HCT116 (cell line): ENCODE data around the gene NIPAL4. TPM values are rescaled to one million over a fixed set of nuclear protein-coding genes. Genes with fewer than 3 reads are reported as not detected.

Source experiments
- ATAC-seq: fragments of 200-7000 bp; cut with Tn5 transposase; 2 replicates; pipeline ENCODE4 v1.9.1; 2020; ENCODE audit warnings: mild to moderate bottlenecking, moderate library complexity
- BruUV-seq: library from RNA; stranded (reverse); fragments of 400-500 nt; replicated peaks from 2 replicates; lab custom pipeline; 2021; lab: Mats Ljungman, UMichigan
- CTCF ChIA-PET: fragments of 300-600 bp; sonication (Branson Sonifier 250); formaldehyde crosslinking; loops from one replicate; lab custom pipeline; 2021; ENCODE audit warnings: antibody characterized with exemption; lab: Charles Lee
- POLR2A ChIA-PET: fragments of 300-600, 350-600 bp; sonication (Branson Sonifier 250); formaldehyde crosslinking; loops from one replicate; lab custom pipeline; 2021; ENCODE audit warnings: antibody characterized with exemption; lab: Charles Lee
- RAD21 ChIA-PET, 2 experiments: fragments of 300-600 bp; sonication (Branson Sonifier 250); formaldehyde crosslinking; loops; one replicate each; lab custom pipeline; 2023; ENCODE audit warnings: low total read pairs in 2 of 2; ENCODE audit not compliant: uncharacterized antibody in 2 of 2, unreplicated experiment in 2 of 2, low non-redundant PET in 1 of 2; lab: Charles Lee
- DNase-seq: peaks from one replicate; pipeline ENCODE4 v3.0.0-alpha.2; 2010; ENCODE audit warnings: low read depth, low spot score
- H2AFZ ChIP-seq: fragments of 200-600 bp; shearing (Covaris generic), sonication (generic); 2 replicates; pipeline ENCODE4 v1.6.1; 2017; ENCODE audit warnings: low read depth, mixed run types, mixed read lengths, antibody characterized with exemption, low read length; ENCODE audit not compliant: poor library complexity, severe bottlenecking
- H3K27ac ChIP-seq: 2 replicates; pipeline ENCODE4 v1.5.1; 2012; ENCODE audit warnings: low read depth, low read length
- H3K27me3 ChIP-seq: fragments of 200-600 bp; sonication (generic); 2 replicates; pipeline ENCODE4 v1.6.1; 2016; ENCODE audit warnings: mixed run types, low read length, mixed read lengths; ENCODE audit not compliant: insufficient read depth
- H3K36me3 ChIP-seq, 2 experiments: fragments of 200-500 bp in 1 of 2; fragments of 200-600 bp in 1 of 2; sonication (Bioruptor generic) in 1 of 2; sonication (generic) in 1 of 2; 2 replicates each; pipeline versions ENCODE4 v1.5.1 to v1.6.1; 2014 to 2016; ENCODE audit warnings: low read length in 2 of 2, inconsistent platforms in 1 of 2, mixed read lengths in 1 of 2, mixed run types in 1 of 2; ENCODE audit not compliant: insufficient read depth in 2 of 2, control insufficient read depth in 1 of 2
- H3K4me1 ChIP-seq, 2 experiments: fragments of 200-600 bp in 1 of 2; sonication (generic) in 1 of 2; 2 replicates each; pipeline versions ENCODE4 v1.5.1 to v1.6.1; 2012 to 2017; ENCODE audit warnings: low read length in 2 of 2, inconsistent platforms in 1 of 2, mild to moderate bottlenecking in 1 of 2, mixed read lengths in 1 of 2, mixed run types in 1 of 2, moderate library complexity in 1 of 2; ENCODE audit not compliant: insufficient read depth in 2 of 2, control insufficient read depth in 1 of 2
- H3K4me2 ChIP-seq: fragments of 200-600 bp; sonication (generic); 2 replicates; pipeline ENCODE4 v1.6.1; 2017; ENCODE audit warnings: mixed run types, low read length, mixed read lengths
- H3K4me3 ChIP-seq, 2 experiments: fragments of 200-600 bp in 1 of 2; sonication (generic) in 1 of 2; replicated peaks in 1 of 2; 2 replicates each; pipeline ENCODE4 v1.5.1; 2011 to 2016; ENCODE audit warnings: low read length in 2 of 2, control low read depth in 1 of 2, low read depth in 1 of 2, mild to moderate bottlenecking in 1 of 2, mixed read lengths in 1 of 2, mixed run types in 1 of 2
- H3K79me2 ChIP-seq: fragments of 200-600 bp; sonication (generic); 2 replicates; pipeline ENCODE4 v1.6.1; 2017; ENCODE audit warnings: mild to moderate bottlenecking, mixed run types, low read length, moderate library complexity, mixed read lengths; ENCODE audit not compliant: insufficient read depth
- H3K9ac ChIP-seq: fragments of 200-600 bp; sonication (generic); 2 replicates; pipeline ENCODE4 v1.6.1; 2016; ENCODE audit warnings: low read length, mixed read lengths
- H3K9me2 ChIP-seq: fragments of 200-600 bp; sonication (generic), shearing (Covaris generic); 2 replicates; pipeline ENCODE4 v1.6.1; 2017; ENCODE audit warnings: mixed run types, mild to moderate bottlenecking, moderate library complexity; ENCODE audit not compliant: insufficient read depth
- H3K9me3 ChIP-seq, 2 experiments: fragments of 200-500 bp in 1 of 2; fragments of 200-600 bp in 1 of 2; sonication (Bioruptor generic) in 1 of 2; sonication (generic) in 1 of 2; 2 replicates each; pipeline ENCODE4 v1.6.1; 2014 to 2017; ENCODE audit warnings: low read length in 2 of 2, mixed read lengths in 2 of 2, inconsistent platforms in 1 of 2, low read depth in 1 of 2, mild to moderate bottlenecking in 1 of 2, mixed run types in 1 of 2, moderate library complexity in 1 of 2; ENCODE audit not compliant: control insufficient read depth in 1 of 2, insufficient read depth in 1 of 2
- H4K20me1 ChIP-seq: fragments of 200-600 bp; sonication (generic), shearing (Covaris generic); 2 replicates; pipeline ENCODE4 v1.6.1; 2017; ENCODE audit warnings: mixed run types, mild to moderate bottlenecking, moderate library complexity; ENCODE audit not compliant: insufficient read depth
- ELF1 ChIP-seq: IDR thresholded peaks from 2 replicates; pipeline ENCODE4 v1.6.1; 2012; ENCODE audit warnings: low read depth, borderline replicate concordance
- JUND ChIP-seq: IDR thresholded peaks from 2 replicates; pipeline ENCODE4 v1.6.1; 2012
- SIN3A ChIP-seq: IDR thresholded peaks from 2 replicates; pipeline ENCODE4 v1.6.1; 2012; ENCODE audit warnings: low read depth
- SP1 ChIP-seq: IDR thresholded peaks from 2 replicates; pipeline ENCODE4 v1.6.1; 2012; ENCODE audit warnings: low read depth
- ZFX ChIP-seq: fragments of 450-650 bp; IDR thresholded peaks from 2 replicates; pipeline ENCODE4 v1.6.1; 2017
- intact Hi-C: fragments of 100-400 bp; cut with micrococcal nuclease; formaldehyde crosslinking; loops from 2 replicates; pipeline ENCODE4 v1.10.0; 2022
- total RNA-seq: library from RNA; stranded (reverse); gene quantifications from one replicate; pipeline ENCODE4 v1.2.1, GENCODE V29; 2021; ENCODE audit not compliant: unreplicated experiment

Gene NIPAL4
- total RNA-seq, 1 experiment from 2014 or later: 0.12 TPM

GRCh38 chr5:157516006-157516405 lies 56.0 kb downstream of the NIPAL4 start:
- Histone ChIP-seq H3K4me3 (no peak overlapping the region), H3K4me1 (peaks cover 12 to 54% of the 10 kb centered on the region in 2 experiments), H3K79me2 (no peaks in the 10 kb centered on the region; the same call in 1 of the 2 replicates), H3K36me3 (peaks cover 3 to 12% of the 10 kb centered on the region in 2 experiments; a peak in 3 of 4 replicates), H3K4me2 (0 out of 2 replicates have a peak overlapping the region, but pooled peaks have one; percentile 37), H3K9me3 (no peaks in the 10 kb centered on the region), H2AFZ (no peak overlapping the region), H3K27ac (no peak overlapping the region), H4K20me1 (no peaks in the 10 kb centered on the region), H3K9me2 (no peaks in the 10 kb centered on the region), H3K27me3 (no peaks in the 10 kb centered on the region), H3K9ac (0 out of 2 replicates have a peak overlapping the region, but pooled peaks have one; percentile 20)
- ATAC-seq (no peak), DNase-seq (no peak)
- no TSS peak for BruUV-seq
- intact Hi-C loops: no loop called here
- ChIA-PET POLR2A (interaction anchor here (0.8 kb wide), 1 partner anchor 216 kb away, joined by 3 read pairs; the partner anchor contains the start of gene THG1L), CTCF (no interaction called here), RAD21 (no interaction called here)
- no peak for TF ChIP-seq SIN3A
- peak; percentile 39 for TF ChIP-seq JUND

GRCh38 chr5:157516626-157517325 lies 56.8 kb downstream of the NIPAL4 start:
- no peaks in the 10 kb centered on the region for H3K27me3 ChIP-seq
- DNase-seq (no peak), ATAC-seq (peak; percentile 58; the same call in 1 of the 2 replicates)
- intact Hi-C loops: no loop called here
- BruUV-seq: no TSS peak
- peak overlapping the region; percentile 23; the same call in 1 of the 2 replicates for H3K9ac ChIP-seq
- H3K4me1 ChIP-seq: peaks cover 10 to 46% of the 10 kb centered on the region in 2 experiments
- no peak overlapping the region for H3K27ac ChIP-seq
- no peaks in the 10 kb centered on the region for H3K9me3 ChIP-seq
- H3K4me2 ChIP-seq: peak overlapping the region; percentile 37; the same call in 1 of the 2 replicates
- no peak overlapping the region for H3K4me3 ChIP-seq
- H3K9me2 ChIP-seq: no peaks in the 10 kb centered on the region
- H2AFZ ChIP-seq: no peak overlapping the region
- RAD21 ChIA-PET: no interaction called here
- CTCF ChIA-PET: no interaction called here
- H3K79me2 ChIP-seq: no peaks in the 10 kb centered on the region; the same call in 1 of the 2 replicates
- peaks cover 3 to 12% of the 10 kb centered on the region in 2 experiments; a peak in 3 of 4 replicates for H3K36me3 ChIP-seq
- H4K20me1 ChIP-seq: no peaks in the 10 kb centered on the region
- TF ChIP-seq ZFX (0 out of 2 replicates have a peak, but pooled peaks have one; percentile 7), ELF1 (no peak), SP1 (no peak)
- POLR2A ChIA-PET: interaction anchor here (0.8 kb wide), 1 partner anchor 215 kb away, joined by 3 read pairs; the partner anchor contains the start of gene THG1L
